ENCODE results near the gene RIPOR2.

GRCh38 chr6:24760210-24760609 lies 175.6 kb downstream of the RIPOR2 start:
- TF ChIP-seq CTCF (IDR thresholded peaks at IDR 0.05) (no peak), ZFX (IDR thresholded peaks at IDR 0.05; ENCODE audit: borderline replicate concordance) (no peak)

Measured in 22Rv1 (cell line).